Measurements from ENCODE around the gene DCAF17. TPM values are rescaled to one million over a fixed set of nuclear protein-coding genes. Genes with fewer than 3 reads are reported as not detected.
A peak's percentile ranks its signal among the peaks of the same experiment; 100 is the strongest.
"Not testable (repeated sequence)": the region's sequence is repeated elsewhere in the genome, so short reads cannot be mapped to it uniquely, and the experiment has no call there.

Gene DCAF17
- total and polyA plus RNA-seq, 7 donors = 1.8 to 27.5 (median 19.1) TPM

DNA sequence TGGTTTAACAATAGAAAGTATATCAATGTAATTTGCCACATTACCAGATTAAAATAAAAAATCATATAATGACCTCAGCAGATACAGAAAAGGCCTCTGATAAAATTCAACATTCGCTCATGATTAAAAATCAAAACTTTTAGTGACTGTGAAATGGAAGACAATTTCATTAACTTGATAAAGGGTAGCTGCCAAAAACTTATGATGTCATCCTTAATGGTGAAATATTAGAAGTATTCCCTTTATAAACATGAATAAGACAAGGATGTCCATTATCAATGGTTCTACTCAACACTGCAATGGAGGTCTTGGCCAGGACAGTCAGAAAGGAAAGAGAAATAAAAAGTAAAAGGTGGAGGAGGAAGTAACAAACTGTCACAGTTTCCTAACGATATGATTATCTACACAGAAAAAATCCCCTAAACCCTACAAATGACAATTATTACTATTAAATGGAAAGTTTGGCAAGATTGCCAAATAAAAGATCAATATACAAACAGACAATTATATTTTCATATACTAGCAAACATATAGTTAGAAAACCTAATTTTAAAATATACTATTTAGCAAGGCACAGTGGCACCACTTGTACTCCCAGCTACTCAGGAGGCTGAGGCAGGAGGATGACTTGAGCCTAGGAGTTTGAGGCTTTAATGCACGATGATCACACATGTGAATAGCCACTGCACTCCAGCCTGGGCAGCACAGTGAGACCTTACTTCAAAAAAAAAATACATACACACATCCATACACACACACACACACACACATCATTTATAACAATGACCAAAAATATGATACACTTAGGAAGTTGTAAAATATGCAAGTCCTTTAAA, 13.1 kb upstream of the DCAF17 start:
- Histone ChIP-seq H3K27me3 (no peaks in the 10 kb centered on the region), H3K4me3 (no peak overlapping the region), H3K27ac (no peak overlapping the region), H3K9me3 (peaks cover 0 to 2% (median 0%) of the 10 kb centered on the region in 4 donors), H3K36me3 (no peaks in the 10 kb centered on the region), H3K4me1 (peaks cover 0 to under 1% (median under 1%) of the 10 kb centered on the region in 4 donors)
- WGBS, 2 donors = 75 to 83% methylated on average over 3 of the region's 3 CpGs
- no peak for TF ChIP-seq EP300 (IDR thresholded peaks at IDR 0.05)
- TF ChIP-seq POLR2AphosphoS5 (IDR thresholded peaks at IDR 0.05) = no peak
- TF ChIP-seq CTCF (IDR thresholded peaks at IDR 0.05) = no peak
- TF ChIP-seq POLR2A (IDR thresholded peaks at IDR 0.05) = no peak
- intact Hi-C loops (cut with DNase I) = no loop called here
- no peak for DNase-seq

GRCh38 chr2:171422710-171423495, 11.1 kb upstream of the DCAF17 start:
- H3K4me3 ChIP-seq; H3K4me1 ChIP-seq; H3K27ac ChIP-seq; H3K9me3 ChIP-seq; intact Hi-C loops (cut with DNase I); DNase-seq; H3K36me3 ChIP-seq; H3K27me3 ChIP-seq: not testable (repeated sequence)
- 95 to 96% methylated on average over 2 of the region's 2 CpGs for WGBS, 2 donors

DNA sequence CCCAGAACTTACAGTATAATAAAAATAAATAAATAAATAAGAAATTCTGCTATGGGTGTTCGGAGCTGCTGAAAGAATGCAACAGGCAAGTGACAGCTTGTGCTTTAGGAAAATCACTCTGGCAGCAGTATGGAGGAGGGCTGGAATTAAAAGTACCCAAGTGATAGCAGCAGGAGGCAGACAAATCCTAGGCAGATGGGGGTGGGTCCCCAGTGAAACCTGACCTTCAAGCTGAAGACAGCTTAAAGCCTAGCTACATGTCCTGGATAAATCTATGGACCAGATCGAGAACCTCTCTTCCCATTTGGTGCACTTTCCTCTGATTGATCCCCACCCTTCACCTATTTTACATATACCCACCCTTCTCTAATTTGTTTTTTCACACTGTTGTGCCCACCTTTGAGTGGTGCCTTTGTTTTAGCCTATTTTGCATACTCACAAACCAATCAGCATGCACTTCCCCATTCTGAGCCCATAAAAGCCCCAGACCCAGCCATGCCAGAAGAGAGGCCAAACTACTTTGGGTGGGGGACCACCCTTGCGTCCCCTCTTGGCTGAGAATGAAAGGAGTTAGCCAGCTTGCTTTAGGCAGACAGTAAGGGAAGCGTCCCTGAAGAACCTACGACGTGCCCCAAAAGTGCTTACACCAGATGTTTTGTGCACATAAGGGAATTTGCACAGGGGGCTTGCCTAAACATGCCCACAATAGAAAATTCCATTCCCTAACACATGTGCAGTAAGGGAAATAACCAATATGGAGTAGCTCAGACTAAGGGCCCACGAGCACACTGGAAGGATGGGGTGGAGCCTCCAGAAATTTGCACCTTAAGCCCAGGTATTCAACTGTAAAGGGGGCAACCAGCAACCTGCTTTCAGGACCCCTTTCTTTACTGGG, 3.3 kb upstream of the DCAF17 start:
- Histone ChIP-seq H3K27ac (peak overlapping the region; percentile 53 to 99 (median 93)), H3K36me3 (peaks cover 0 to 1% (median 0%) of the 10 kb centered on the region in 4 donors), H3K4me1 (peaks cover 0 to 46% (median 33%) of the 10 kb centered on the region in 4 donors), H3K27me3 (no peaks in the 10 kb centered on the region), H3K9me3 (no peaks in the 10 kb centered on the region), H3K4me3 (peak overlapping the region in 2 of 4 donors; percentile 0 to 24)
- no peak for DNase-seq
- no peak for TF ChIP-seq EP300 (IDR thresholded peaks at IDR 0.05)
- TF ChIP-seq POLR2A (IDR thresholded peaks at IDR 0.05) = no peak
- no peak for TF ChIP-seq POLR2AphosphoS5 (IDR thresholded peaks at IDR 0.05)
- no peak for TF ChIP-seq CTCF (IDR thresholded peaks at IDR 0.05)
- WGBS, 2 donors = 98% methylated on average over 7 of the region's 7 CpGs
- intact Hi-C loops (cut with DNase I) = loop anchor here (5.0 to 10.0 kb wide), 2 partner anchors 254 to 268 kb away; partner anchors contain the start of genes DYNC1I2 and TLK1

- WGBS, 2 donors = 96% methylated on average over 9 of the region's 9 CpGs
- H3K4me1 ChIP-seq = peaks cover 0 to 46% (median 33%) of the 10 kb centered on the region in 4 donors
Measured at GRCh38 chr2:171431677-171432167, 2.3 kb upstream of the DCAF17 start.

More at GRCh38 chr2:171431677-171432167, 2.3 kb upstream of the DCAF17 start:
- no peak for TF ChIP-seq CTCF (IDR thresholded peaks at IDR 0.05)
- TF ChIP-seq EP300 (IDR thresholded peaks at IDR 0.05) = no peak
- no peak for TF ChIP-seq POLR2A (IDR thresholded peaks at IDR 0.05)
- TF ChIP-seq POLR2AphosphoS5 (IDR thresholded peaks at IDR 0.05) = no peak
- Histone ChIP-seq H3K36me3 (peaks cover 0 to 9% (median 0%) of the 10 kb centered on the region in 4 donors), H3K27me3 (no peaks in the 10 kb centered on the region), H3K27ac (peak overlapping the region; percentile 53 to 99 (median 93)), H3K9me3 (no peaks in the 10 kb centered on the region), H3K4me3 (peak overlapping the region in 2 of 4 donors; percentile 0 to 24)
- intact Hi-C loops (cut with DNase I) = loop anchor here (5.0 to 10.0 kb wide), 2 partner anchors 253 to 269 kb away; partner anchors contain the start of genes DYNC1I2 and TLK1
- DNase-seq = no peak

All from sigmoid colon (tissue), 7 donors.